ENCODE measurements around the gene CXCR2. TPM values are rescaled to one million over a fixed set of nuclear protein-coding genes. Genes with fewer than 3 reads are reported as not detected.

CXCR2 gene
- total and polyA plus RNA-seq, 2 experiments from 2014 or later: 0.52 to 1.6 TPM

DNA sequence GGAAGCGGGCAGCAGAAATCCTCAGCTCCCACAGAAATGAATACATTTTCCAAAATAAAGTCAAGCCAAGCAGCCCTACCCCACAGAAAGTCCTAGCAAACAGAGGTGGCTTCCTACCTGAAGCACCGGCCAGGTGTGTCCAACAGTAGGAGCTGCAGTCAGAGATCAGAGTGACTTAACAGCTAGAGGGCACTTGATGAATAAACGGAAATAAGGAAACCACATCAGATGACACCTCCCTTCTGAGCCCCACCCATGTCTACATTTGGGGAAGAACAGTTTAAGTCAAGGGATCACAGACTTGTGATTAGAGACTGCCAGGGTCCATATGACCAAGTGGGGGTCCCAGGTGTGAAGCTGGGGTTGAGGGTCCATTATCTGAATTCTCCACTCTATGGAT is 41.0 kb downstream of the CXCR2 start, which contains the start of gene CXCR1:
Gene CXCR1, minus strand, starts transcription at position 172 of the 400 bp plus-strand sequence. CDS start 1,751 bp downstream, outside the sequence.
- H3K4me2 ChIP-seq: no peak within 1 kb of the TSS

More for the DNA sequence above, 41.0 kb downstream of the CXCR2 start, which contains the start of gene CXCR1:
- Histone ChIP-seq H3K36me3 (ENCODE audit: insufficient read depth) (no peaks in the 10 kb centered on the region), H2AFZ (no peak within 1 kb of the TSS), H3K4me1 (ENCODE audit: insufficient read depth) (peaks cover 10% of the 10 kb centered on the region), H3F3A (replicated peaks; ENCODE audit: low read depth) (no peaks in the 10 kb centered on the region), H3K27me3 (ENCODE audit: insufficient read depth) (no peaks in the 10 kb centered on the region), H3K79me2 (replicated peaks; ENCODE audit: insufficient read depth) (no peaks in the 10 kb centered on the region), H3K27ac (ENCODE audit: low read depth) (no peak within 1 kb of the TSS), H4K20me1 (replicated peaks; ENCODE audit: insufficient read depth) (no peaks in the 10 kb centered on the region), H3K4me3 (no peak within 1 kb of the TSS), H3K9me2 (ENCODE audit: insufficient read depth) (peaks cover 18% of the 10 kb centered on the region)
- Mint-ChIP-seq H3K36me3 (ENCODE audit: low read depth) (no peaks in the 10 kb centered on the region), H3K4me1 (peaks cover 13% of the 10 kb centered on the region), H3K27ac (no peak within 1 kb of the TSS), H3K4me3 (no peak within 1 kb of the TSS), H3K9me3 (no peaks in the 10 kb centered on the region; the same call in 2 of the 3 replicates), H3K27me3 (ENCODE audit: insufficient read depth, low read depth, poor library complexity) (peaks cover 5% of the 10 kb centered on the region)
- TF ChIP-seq STAT1 (IDR thresholded peaks at IDR 0.05; ENCODE audit: unreplicated experiment) (no peak), ZNF331 (CRISPR knock-in tag; IDR thresholded peaks at IDR 0.05; ENCODE audit: low read depth) (no peak), NANOG (IDR thresholded peaks at IDR 0.05; ENCODE audit: borderline replicate concordance) (no peak), CREB1 (CRISPR knock-in tag; IDR thresholded peaks at IDR 0.05; ENCODE audit: low read depth) (no peak), POLR2AphosphoS5 (IDR thresholded peaks at IDR 0.05; ENCODE audit: low read depth) (no peak), EZH2phosphoT487 (IDR thresholded peaks at IDR 0.05; ENCODE audit: unreplicated experiment) (no peak), ZNF114 (CRISPR knock-in tag; IDR thresholded peaks at IDR 0.05) (no peak)
- TF ChIP-seq, protein P1, sequence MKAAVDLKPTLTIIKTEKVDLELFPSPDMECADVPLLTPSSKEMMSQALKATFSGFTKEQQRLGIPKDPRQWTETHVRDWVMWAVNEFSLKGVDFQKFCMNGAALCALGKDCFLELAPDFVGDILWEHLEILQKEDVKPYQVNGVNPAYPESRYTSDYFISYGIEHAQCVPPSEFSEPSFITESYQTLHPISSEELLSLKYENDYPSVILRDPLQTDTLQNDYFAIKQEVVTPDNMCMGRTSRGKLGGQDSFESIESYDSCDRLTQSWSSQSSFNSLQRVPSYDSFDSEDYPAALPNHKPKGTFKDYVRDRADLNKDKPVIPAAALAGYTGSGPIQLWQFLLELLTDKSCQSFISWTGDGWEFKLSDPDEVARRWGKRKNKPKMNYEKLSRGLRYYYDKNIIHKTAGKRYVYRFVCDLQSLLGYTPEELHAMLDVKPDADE (IDR thresholded peaks at IDR 0.05): no peak
- TF ChIP-seq, protein P2, sequence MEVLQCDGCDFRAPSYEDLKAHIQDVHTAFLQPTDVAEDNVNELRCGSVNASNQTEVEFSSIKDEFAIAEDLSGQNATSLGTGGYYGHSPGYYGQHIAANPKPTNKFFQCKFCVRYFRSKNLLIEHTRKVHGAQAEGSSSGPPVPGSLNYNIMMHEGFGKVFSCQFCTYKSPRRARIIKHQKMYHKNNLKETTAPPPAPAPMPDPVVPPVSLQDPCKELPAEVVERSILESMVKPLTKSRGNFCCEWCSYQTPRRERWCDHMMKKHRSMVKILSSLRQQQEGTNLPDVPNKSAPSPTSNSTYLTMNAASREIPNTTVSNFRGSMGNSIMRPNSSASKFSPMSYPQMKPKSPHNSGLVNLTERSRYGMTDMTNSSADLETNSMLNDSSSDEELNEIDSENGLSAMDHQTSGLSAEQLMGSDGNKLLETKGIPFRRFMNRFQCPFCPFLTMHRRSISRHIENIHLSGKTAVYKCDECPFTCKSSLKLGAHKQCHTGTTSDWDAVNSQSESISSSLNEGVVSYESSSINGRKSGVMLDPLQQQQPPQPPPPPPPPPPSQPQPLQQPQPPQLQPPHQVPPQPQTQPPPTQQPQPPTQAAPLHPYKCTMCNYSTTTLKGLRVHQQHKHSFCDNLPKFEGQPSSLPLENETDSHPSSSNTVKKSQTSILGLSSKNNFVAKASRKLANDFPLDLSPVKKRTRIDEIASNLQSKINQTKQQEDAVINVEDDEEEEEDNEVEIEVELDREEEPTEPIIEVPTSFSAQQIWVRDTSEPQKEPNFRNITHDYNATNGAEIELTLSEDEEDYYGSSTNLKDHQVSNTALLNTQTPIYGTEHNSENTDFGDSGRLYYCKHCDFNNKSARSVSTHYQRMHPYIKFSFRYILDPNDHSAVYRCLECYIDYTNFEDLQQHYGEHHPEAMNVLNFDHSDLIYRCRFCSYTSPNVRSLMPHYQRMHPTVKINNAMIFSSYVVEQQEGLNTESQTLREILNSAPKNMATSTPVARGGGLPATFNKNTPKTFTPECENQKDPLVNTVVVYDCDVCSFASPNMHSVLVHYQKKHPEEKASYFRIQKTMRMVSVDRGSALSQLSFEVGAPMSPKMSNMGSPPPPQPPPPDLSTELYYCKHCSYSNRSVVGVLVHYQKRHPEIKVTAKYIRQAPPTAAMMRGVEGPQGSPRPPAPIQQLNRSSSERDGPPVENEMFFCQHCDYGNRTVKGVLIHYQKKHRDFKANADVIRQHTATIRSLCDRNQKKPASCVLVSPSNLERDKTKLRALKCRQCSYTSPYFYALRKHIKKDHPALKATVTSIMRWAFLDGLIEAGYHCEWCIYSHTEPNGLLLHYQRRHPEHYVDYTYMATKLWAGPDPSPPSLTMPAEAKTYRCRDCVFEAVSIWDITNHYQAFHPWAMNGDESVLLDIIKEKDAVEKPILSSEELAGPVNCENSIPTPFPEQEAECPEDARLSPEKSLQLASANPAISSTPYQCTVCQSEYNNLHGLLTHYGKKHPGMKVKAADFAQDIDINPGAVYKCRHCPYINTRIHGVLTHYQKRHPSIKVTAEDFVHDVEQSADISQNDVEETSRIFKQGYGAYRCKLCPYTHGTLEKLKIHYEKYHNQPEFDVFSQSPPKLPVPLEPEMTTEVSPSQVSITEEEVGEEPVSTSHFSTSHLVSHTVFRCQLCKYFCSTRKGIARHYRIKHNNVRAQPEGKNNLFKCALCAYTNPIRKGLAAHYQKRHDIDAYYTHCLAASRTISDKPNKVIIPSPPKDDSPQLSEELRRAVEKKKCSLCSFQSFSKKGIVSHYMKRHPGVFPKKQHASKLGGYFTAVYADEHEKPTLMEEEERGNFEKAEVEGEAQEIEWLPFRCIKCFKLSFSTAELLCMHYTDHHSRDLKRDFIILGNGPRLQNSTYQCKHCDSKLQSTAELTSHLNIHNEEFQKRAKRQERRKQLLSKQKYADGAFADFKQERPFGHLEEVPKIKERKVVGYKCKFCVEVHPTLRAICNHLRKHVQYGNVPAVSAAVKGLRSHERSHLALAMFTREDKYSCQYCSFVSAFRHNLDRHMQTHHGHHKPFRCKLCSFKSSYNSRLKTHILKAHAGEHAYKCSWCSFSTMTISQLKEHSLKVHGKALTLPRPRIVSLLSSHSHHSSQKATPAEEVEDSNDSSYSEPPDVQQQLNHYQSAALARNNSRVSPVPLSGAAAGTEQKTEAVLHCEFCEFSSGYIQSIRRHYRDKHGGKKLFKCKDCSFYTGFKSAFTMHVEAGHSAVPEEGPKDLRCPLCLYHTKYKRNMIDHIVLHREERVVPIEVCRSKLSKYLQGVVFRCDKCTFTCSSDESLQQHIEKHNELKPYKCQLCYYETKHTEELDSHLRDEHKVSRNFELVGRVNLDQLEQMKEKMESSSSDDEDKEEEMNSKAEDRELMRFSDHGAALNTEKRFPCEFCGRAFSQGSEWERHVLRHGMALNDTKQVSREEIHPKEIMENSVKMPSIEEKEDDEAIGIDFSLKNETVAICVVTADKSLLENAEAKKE (CRISPR knock-in tag; IDR thresholded peaks at IDR 0.05): no peak
- TF ChIP-seq, protein P3, sequence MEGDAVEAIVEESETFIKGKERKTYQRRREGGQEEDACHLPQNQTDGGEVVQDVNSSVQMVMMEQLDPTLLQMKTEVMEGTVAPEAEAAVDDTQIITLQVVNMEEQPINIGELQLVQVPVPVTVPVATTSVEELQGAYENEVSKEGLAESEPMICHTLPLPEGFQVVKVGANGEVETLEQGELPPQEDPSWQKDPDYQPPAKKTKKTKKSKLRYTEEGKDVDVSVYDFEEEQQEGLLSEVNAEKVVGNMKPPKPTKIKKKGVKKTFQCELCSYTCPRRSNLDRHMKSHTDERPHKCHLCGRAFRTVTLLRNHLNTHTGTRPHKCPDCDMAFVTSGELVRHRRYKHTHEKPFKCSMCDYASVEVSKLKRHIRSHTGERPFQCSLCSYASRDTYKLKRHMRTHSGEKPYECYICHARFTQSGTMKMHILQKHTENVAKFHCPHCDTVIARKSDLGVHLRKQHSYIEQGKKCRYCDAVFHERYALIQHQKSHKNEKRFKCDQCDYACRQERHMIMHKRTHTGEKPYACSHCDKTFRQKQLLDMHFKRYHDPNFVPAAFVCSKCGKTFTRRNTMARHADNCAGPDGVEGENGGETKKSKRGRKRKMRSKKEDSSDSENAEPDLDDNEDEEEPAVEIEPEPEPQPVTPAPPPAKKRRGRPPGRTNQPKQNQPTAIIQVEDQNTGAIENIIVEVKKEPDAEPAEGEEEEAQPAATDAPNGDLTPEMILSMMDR (conservative IDR thresholded peaks at IDR 0.05; ENCODE audit: low read depth in 2 of 2): no peak
- TF ChIP-seq, protein P4, sequence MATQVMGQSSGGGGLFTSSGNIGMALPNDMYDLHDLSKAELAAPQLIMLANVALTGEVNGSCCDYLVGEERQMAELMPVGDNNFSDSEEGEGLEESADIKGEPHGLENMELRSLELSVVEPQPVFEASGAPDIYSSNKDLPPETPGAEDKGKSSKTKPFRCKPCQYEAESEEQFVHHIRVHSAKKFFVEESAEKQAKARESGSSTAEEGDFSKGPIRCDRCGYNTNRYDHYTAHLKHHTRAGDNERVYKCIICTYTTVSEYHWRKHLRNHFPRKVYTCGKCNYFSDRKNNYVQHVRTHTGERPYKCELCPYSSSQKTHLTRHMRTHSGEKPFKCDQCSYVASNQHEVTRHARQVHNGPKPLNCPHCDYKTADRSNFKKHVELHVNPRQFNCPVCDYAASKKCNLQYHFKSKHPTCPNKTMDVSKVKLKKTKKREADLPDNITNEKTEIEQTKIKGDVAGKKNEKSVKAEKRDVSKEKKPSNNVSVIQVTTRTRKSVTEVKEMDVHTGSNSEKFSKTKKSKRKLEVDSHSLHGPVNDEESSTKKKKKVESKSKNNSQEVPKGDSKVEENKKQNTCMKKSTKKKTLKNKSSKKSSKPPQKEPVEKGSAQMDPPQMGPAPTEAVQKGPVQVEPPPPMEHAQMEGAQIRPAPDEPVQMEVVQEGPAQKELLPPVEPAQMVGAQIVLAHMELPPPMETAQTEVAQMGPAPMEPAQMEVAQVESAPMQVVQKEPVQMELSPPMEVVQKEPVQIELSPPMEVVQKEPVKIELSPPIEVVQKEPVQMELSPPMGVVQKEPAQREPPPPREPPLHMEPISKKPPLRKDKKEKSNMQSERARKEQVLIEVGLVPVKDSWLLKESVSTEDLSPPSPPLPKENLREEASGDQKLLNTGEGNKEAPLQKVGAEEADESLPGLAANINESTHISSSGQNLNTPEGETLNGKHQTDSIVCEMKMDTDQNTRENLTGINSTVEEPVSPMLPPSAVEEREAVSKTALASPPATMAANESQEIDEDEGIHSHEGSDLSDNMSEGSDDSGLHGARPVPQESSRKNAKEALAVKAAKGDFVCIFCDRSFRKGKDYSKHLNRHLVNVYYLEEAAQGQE (IDR thresholded peaks at IDR 0.05; ENCODE audit: unreplicated experiment): no peak
- DNase-seq (ENCODE audit: low spot score) (no peak), ATAC-seq (no peak)

Data from GM23338 (cell line).